RKO (cell line): ENCODE measurements around the gene HGS.

Source experiments
- DNase-seq: peaks from one replicate; pipeline ENCODE4 v3.0.0-alpha.2; 2016; ENCODE audit warnings: low spot score

Gene HGS

DNA sequence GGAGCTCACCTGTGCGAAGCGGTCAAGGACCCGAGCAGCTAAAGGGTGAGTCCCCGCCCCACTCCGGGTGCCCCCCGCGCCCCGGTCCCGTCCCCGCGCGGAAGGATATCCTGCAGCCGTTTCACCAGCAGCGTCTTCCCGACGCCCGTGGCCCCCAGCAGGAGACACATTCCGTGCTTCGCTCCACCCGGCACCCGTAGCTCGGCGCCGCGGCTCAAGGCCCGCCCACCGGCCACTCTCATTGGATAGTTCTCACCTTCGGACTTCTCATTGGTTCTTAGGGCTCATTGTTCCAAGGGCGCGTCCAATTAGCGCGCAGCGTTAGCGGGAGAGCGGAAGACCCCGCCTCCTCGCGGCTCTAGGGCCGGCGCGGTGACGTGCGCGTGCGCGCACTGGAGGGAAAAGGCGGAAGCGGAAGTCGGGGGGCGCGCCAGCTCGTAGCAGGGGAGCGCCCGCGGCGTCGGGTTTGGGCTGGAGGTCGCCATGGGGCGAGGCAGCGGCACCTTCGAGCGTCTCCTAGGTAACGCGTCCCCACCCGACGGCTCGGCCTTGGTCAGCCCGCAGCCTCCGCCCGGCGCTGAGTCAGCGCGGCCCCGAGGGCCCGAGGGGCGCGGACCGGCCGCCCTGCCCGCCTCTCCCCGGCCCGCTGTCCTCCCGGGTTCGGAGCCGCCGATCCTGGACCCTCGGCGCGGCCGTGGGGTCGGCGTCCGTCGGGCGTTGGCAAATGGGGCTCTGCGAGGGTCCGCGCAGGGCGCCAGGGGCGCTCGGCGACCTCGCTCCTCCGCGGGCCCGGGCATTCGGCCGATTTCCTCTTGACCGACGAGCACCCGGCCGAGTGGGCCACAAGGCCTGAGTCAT is at the start of gene HGS, which contains the start of gene ARL16:
Gene HGS, plus strand, starts transcription at position 428 of the 858 bp plus-strand sequence. Its CDS starts 56 bp downstream, at position 484.
Gene ARL16, minus strand, starts transcription at position 214 of the 858 bp plus-strand sequence. Its CDS starts 44 bp downstream, at position 170.
- DNase-seq = peak; percentile 98

DNA sequence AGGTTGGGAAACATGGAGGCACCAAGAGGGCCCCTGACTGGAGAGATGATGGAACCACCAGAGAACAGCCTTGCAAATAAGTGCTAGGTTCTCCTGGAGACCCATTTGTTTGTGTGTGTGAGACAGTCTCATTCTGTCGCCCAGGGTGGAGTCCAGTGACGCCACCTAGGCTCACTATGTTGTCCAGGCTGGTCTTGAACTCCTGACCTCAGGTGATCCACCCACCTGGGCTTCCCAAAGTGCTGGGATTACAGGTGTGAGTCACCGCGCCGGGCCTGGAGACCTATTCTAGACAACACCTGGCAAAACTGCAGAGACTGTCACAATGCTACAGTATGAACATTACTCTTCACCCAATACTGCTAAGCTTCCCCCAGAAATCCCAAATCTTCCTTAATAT is 48.4 kb upstream of the HGS start:
- no peak for DNase-seq

GRCh38 chr17:81635973-81636504 is 47.8 kb upstream of the HGS start:
- peak; percentile 86 for DNase-seq

DNA sequence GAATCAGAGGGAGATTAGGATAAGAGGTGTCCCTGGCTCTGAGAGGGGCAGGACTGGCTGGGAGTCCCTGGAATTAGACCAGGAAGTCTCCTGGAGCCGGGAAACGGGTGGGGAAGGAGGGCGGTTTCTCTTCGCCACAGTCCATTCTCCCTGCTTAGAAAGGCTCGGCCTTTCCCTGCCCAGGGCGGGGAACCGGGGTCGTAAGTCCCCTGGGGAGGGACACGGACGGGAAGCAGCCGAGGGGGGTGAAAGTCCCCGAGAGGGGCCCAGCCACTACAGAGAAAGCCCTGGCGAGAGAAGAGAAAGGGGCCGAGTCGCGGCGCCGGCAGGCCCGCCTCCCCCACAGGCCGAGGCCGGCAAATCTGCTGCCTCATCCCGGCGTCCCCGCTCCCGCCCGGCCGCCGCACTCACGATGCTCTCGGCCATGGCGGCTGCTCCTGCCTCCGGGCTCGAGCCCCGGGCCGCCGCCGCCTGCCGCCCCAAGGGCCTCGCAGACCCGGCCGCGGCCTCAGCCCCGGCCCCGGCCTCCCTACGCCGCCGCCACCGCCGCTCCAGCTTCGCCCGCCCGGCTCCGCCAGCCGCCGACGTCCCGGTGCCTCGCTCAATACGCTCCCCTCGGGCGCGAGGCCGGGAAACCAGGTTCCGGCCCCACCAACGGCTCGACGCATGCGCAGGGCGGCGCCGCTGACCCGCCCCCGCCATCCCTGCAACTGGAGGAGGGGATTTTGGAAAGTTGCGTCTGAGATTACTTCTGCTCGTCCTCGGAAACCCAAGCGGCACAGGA is 47.1 kb upstream of the HGS start, which contains the start of the genes NPLOC4 and TSPAN10:
Gene NPLOC4, minus strand, starts transcription at position 608 of the 784 bp plus-strand sequence. Its CDS starts 182 bp downstream, at position 426.
Gene TSPAN10, plus strand, starts transcription at position 692 of the 784 bp plus-strand sequence. CDS start 5,217 bp downstream, outside the sequence.
- DNase-seq = peak; percentile 83

GRCh38 chr17:81638683-81639082 is 45.1 kb upstream of the HGS start:
- DNase-seq = no peak

DNA sequence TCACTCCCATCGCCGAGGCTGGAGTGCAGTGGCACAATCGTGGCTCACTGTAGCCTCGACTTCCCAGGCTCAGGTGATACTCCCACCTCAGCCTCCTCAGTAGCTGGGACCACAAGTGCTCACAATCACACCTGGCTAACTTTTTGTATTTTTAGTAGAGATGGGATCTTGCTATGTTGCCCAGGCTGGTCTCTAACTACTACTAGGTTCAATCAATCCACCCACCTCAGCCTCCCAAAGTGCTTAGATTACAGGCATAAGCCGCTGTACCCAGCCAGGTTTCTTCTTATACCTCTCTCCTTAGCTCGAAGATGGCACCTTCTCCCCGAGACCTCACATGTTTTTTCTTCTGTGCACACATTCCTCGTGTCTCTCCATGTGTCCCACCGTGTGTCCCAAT is 43.8 kb upstream of the HGS start:
- no peak for DNase-seq

DNA sequence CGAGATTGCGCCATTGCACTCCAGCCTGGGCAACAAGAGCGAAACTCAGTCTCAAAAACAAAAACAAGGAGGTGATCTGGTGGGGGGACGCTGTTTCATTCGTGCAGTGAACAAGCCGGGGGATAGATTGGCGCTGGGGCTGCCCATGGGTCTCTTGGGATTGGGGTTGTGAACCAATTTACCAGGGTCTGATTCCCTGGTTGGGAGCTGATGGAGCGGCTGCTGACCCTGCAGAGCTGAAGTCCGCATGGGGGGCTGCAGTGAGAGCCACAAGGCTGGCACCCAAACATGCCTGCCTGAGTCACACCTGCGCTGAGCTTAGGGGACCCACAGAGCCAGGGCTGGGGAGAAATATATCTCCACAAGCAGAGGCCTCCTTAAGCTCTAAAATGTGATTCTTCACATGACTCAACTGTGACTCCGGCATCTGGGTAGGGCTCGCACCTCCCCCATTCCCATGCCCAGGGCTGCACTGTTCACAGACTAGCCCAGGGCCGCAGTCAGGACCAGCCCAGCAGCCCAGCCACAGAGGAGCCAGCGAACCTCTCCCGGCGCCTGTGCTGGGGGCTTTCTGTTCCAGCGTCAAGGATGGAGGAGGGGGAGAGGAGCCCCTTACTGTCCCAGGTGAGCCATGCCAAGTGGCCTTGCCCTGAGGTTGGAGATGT is 41.9 kb upstream of the HGS start:
- peak; percentile 50 for DNase-seq

DNA sequence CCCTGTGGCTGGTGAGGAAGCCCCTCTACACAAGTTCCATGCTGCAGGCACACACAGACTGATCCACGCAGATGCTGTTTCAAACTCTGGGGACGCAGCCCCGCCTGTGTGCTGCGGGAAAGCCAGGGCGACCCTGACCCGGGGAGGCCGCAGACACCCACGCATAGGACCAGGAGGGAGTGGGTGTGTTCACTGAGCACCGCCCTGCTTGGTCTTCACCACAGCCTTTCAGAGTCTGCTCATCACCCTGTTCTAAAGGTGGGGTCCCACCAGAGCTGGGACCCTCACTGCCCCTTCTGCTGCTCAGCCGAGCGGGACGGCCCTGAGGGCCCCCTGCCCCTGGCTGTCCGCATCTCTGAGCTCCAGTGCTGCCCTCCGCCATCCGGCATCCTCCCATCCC is 39.3 kb upstream of the HGS start:
- no peak for DNase-seq

DNA sequence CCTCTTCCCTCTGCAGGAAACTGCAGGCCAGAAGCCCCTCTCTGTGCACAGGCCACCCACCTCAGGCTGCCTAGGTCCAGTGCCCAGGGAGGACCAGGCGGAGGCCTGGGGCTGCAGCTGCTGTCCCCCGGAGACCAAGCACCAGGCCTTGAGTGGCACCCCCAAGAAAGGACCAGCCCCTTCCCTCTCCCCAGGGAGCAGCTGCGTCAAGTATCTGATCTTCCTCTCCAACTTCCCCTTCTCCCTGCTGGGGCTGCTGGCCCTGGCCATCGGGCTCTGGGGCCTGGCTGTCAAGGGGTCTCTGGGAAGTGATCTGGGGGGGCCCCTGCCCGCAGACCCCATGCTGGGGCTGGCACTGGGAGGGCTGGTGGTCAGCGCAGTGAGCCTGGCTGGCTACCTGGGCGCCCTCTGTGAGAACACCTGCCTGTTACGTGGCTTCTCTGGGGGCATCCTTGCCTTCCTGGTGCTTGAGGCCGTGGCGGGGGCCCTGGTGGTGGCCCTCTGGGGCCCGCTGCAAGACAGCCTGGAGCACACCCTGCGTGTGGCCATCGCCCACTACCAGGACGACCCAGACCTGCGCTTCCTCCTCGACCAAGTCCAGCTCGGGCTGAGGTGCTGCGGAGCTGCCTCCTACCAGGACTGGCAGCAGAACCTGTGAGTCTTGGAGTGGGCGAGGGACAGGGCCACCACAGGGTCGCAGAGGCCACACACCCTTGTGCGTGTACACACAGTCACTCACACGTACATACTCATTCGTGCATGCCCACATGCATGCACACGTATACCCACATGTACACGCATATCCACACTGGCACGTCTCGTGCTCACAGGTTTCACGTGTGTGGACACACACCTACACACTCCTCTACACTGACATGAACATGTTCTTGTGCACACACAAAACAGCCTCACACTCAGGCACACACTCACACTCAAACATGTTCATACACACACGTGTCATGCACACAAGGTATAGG is 38.5 kb upstream of the HGS start:
- no peak for DNase-seq

DNA sequence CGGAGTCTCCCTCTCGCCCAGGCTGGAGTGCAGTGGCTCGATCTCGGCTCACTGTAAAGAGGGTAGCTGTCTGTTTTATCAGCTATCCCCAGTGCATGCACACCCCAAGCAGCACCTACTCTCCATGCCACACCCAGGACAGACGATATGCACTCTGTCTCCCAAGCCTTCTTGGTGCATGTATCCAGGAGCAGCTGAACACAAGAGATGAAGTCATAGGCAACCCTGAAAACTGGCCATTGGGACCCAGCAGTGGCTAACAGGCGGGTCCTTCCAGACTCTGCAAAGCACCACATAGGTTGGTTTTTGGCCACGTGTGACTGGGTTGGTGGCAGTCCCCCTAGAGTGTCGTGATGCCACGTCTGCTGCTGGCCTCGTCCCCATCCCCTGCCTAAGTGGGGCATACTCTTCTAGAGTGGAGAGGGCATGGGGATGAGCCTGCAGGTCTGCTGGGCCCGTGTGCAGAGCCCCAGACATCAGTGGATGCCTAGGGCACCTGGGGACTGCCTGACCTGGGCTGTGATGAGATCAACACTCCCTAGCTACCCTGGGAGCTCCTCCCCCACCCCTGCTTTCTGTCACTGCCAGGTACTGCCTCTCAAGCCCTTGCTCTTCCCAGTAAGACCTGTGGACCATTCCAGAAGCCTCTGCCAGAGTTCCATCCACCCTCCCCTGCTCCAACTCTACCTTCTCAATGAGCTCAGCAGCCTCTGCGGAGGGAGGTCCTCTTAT is 36.8 kb upstream of the HGS start:
- DNase-seq = no peak

GRCh38 chr17:81647640-81648012 is 36.2 kb upstream of the HGS start:
- no peak for DNase-seq

- no peak for DNase-seq
These were observed 35.7 kb upstream of the HGS start for GRCh38 chr17:81648013-81648706.

- DNase-seq = no peak
These were observed 35.1 kb upstream of the HGS start for GRCh38 chr17:81648707-81649085.

GRCh38 chr17:81650951-81651350 is 32.9 kb upstream of the HGS start:
- DNase-seq = no peak

- peak; percentile 65 for DNase-seq
These were observed 32.1 kb upstream of the HGS start for GRCh38 chr17:81651692-81652091.

DNA sequence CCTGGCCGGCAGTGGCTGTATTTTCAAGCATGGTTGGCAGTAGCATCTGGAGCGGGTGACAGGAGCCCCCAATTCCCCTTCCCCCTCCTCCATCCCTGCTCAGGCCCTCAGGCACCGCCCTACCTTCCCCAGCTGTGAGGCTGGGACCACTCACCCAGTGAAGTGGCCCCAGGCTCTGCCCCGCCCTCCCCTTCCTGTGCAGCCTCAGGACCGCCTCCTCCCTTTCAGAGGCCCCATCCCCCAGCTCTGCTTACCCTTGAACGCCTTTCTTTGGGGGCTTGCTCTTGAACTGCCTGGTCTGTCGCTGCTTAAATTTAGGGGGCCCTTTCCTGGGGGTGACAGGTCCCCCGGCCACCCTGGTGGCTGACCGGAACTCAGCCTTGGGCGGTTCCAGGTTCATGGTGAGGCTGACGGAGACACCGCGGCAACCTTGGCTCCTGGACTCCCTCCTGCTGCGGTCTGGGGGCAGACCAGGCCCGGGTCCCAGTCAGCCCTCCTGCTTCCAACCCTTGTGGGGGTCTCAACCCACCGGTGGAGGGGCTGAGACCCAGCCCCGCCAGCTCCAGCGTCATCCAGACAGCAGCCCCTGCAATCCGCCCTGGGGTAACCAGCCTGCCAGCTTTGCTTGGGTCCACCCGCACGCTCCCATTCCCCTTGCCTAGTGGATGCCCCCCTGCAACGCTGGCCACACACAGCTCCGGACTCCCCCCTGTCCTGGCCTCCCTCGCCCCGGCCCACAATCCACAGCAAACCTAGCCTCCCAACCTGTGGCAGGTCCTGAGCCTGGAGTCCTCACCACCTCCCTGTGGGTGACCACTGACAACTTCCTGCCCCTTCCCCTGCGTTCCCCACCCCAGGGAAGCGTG is 30.7 kb upstream of the HGS start:
- no peak for DNase-seq

GRCh38 chr17:81655378-81656117 is 28.3 kb upstream of the HGS start:
- no peak for DNase-seq
